ENCODE data around the gene IPO5.

- TF ChIP-seq, protein P1, sequence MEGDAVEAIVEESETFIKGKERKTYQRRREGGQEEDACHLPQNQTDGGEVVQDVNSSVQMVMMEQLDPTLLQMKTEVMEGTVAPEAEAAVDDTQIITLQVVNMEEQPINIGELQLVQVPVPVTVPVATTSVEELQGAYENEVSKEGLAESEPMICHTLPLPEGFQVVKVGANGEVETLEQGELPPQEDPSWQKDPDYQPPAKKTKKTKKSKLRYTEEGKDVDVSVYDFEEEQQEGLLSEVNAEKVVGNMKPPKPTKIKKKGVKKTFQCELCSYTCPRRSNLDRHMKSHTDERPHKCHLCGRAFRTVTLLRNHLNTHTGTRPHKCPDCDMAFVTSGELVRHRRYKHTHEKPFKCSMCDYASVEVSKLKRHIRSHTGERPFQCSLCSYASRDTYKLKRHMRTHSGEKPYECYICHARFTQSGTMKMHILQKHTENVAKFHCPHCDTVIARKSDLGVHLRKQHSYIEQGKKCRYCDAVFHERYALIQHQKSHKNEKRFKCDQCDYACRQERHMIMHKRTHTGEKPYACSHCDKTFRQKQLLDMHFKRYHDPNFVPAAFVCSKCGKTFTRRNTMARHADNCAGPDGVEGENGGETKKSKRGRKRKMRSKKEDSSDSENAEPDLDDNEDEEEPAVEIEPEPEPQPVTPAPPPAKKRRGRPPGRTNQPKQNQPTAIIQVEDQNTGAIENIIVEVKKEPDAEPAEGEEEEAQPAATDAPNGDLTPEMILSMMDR (IDR thresholded peaks at IDR 0.05), result no peak
- TF ChIP-seq POLR2A (IDR thresholded peaks at IDR 0.05) (no peak), EP300 (IDR thresholded peaks at IDR 0.05) (no peak)
These were observed 53.5 kb downstream of the IPO5 start for GRCh38 chr13:98007001-98007400.

Measured in ovary (tissue), 3 donors.